ENCODE data around the gene HPSE. TPM values are rescaled to one million over a fixed set of nuclear protein-coding genes. Genes with fewer than 3 reads are reported as not detected.
A peak's percentile ranks its signal among the peaks of the same experiment; 100 is the strongest.

The HPSE gene
- total and polyA plus RNA-seq, 2 donors (not counting 1 experiment from before 2014, with no cell fraction given) = 0.17 to 0.26 TPM

- Histone ChIP-seq H4K20me1 (ENCODE audit: control insufficient read depth, extremely low read depth, insufficient read depth, low read length) (no peaks in the 10 kb centered on the region), H3K79me2 (ENCODE audit: control insufficient read depth, insufficient read depth, low read length) (no peaks in the 10 kb centered on the region), H3K36me3 (ENCODE audit: control insufficient read depth, insufficient read depth, low read length) (no peaks in the 10 kb centered on the region), H3K27me3 (ENCODE audit: control insufficient read depth, insufficient read depth, low read length) (no peaks in the 10 kb centered on the region), H3K4me3 (replicated peaks in 1 of 4; ENCODE audit: control extremely low read depth in 1 of 4, insufficient read depth in 1 of 4, low read depth in 3 of 4, low read length in 4 of 4) (no peak overlapping the region), H3K9ac (ENCODE audit: insufficient read depth, low read length) (no peak overlapping the region), H3K27ac (ENCODE audit: insufficient read depth, low read length) (no peak overlapping the region), H3K9me3 (ENCODE audit: control insufficient read depth, insufficient read depth, low read depth, low read length) (no peaks in the 10 kb centered on the region), H2AFZ (ENCODE audit: low read length) (no peak overlapping the region), H3K4me1 (ENCODE audit: control insufficient read depth, extremely low read depth, insufficient read depth, low read length) (peaks cover 6% of the 10 kb centered on the region), H3K4me2 (ENCODE audit: extremely low read depth, insufficient read depth, low read length) (no peak overlapping the region)
- no peak for DNase-seq (ENCODE audit: low read depth in 2 of 2)
- TF ChIP-seq, protein P1, sequence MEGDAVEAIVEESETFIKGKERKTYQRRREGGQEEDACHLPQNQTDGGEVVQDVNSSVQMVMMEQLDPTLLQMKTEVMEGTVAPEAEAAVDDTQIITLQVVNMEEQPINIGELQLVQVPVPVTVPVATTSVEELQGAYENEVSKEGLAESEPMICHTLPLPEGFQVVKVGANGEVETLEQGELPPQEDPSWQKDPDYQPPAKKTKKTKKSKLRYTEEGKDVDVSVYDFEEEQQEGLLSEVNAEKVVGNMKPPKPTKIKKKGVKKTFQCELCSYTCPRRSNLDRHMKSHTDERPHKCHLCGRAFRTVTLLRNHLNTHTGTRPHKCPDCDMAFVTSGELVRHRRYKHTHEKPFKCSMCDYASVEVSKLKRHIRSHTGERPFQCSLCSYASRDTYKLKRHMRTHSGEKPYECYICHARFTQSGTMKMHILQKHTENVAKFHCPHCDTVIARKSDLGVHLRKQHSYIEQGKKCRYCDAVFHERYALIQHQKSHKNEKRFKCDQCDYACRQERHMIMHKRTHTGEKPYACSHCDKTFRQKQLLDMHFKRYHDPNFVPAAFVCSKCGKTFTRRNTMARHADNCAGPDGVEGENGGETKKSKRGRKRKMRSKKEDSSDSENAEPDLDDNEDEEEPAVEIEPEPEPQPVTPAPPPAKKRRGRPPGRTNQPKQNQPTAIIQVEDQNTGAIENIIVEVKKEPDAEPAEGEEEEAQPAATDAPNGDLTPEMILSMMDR (conservative IDR thresholded peaks at IDR 0.05 in 1 of 2, IDR thresholded peaks at IDR 0.05 in 1 of 2; ENCODE audit: low read depth in 1 of 2, low read length in 2 of 2) = no peak
- no peak for TF ChIP-seq EZH2 (IDR thresholded peaks at IDR 0.05; ENCODE audit: low read length, missing control alignments)
These were observed 25.4 kb upstream of the HPSE start for GRCh38 chr4:83360018-83360417.

DNA sequence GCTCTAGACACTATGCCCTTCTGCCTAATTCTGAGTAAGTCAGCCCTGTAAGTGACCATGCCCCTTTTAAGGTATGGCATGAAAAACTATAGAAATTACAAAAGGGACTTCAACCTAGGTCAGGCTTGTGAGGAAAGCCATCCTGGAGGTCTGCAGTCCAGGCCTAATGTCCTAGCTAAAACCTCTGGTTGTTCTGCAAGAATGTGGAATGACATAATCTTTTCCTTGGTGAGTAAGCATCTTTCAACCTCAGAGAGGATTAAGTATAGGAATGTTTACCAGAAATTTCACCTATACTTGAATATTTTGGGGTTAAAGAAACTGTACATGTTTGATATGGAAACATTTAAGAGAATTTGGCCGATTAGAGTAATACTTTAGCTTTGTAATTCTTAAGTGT is 23.8 kb upstream of the HPSE start:
- no peak overlapping the region for H2AFZ ChIP-seq (ENCODE audit: low read length)
- no peak overlapping the region for H3K4me2 ChIP-seq (ENCODE audit: extremely low read depth, insufficient read depth, low read length)
- TF ChIP-seq, protein P1 (conservative IDR thresholded peaks at IDR 0.05 in 1 of 2, IDR thresholded peaks at IDR 0.05 in 1 of 2; ENCODE audit: low read depth in 1 of 2, low read length in 2 of 2) = no peak
- no peak for TF ChIP-seq EZH2 (IDR thresholded peaks at IDR 0.05; ENCODE audit: low read length, missing control alignments)
- H3K4me1 ChIP-seq (ENCODE audit: control insufficient read depth, extremely low read depth, insufficient read depth, low read length) = peaks cover 6% of the 10 kb centered on the region
- no peaks in the 10 kb centered on the region for H3K9me3 ChIP-seq (ENCODE audit: control insufficient read depth, insufficient read depth, low read depth, low read length)
- no peaks in the 10 kb centered on the region for H3K36me3 ChIP-seq (ENCODE audit: control insufficient read depth, insufficient read depth, low read length)
- no peaks in the 10 kb centered on the region for H4K20me1 ChIP-seq (ENCODE audit: control insufficient read depth, extremely low read depth, insufficient read depth, low read length)
- no peak overlapping the region for H3K9ac ChIP-seq (ENCODE audit: insufficient read depth, low read length)
- no peaks in the 10 kb centered on the region for H3K79me2 ChIP-seq (ENCODE audit: control insufficient read depth, insufficient read depth, low read length)
- H3K27ac ChIP-seq (ENCODE audit: insufficient read depth, low read length) = no peak overlapping the region
- H3K27me3 ChIP-seq (ENCODE audit: control insufficient read depth, insufficient read depth, low read length) = no peaks in the 10 kb centered on the region
- no peak overlapping the region for H3K4me3 ChIP-seq (replicated peaks in 1 of 4; ENCODE audit: control extremely low read depth in 1 of 4, insufficient read depth in 1 of 4, low read depth in 3 of 4, low read length in 4 of 4)
- DNase-seq (ENCODE audit: low read depth in 2 of 2) = peak; percentile 44 to 88

DNA sequence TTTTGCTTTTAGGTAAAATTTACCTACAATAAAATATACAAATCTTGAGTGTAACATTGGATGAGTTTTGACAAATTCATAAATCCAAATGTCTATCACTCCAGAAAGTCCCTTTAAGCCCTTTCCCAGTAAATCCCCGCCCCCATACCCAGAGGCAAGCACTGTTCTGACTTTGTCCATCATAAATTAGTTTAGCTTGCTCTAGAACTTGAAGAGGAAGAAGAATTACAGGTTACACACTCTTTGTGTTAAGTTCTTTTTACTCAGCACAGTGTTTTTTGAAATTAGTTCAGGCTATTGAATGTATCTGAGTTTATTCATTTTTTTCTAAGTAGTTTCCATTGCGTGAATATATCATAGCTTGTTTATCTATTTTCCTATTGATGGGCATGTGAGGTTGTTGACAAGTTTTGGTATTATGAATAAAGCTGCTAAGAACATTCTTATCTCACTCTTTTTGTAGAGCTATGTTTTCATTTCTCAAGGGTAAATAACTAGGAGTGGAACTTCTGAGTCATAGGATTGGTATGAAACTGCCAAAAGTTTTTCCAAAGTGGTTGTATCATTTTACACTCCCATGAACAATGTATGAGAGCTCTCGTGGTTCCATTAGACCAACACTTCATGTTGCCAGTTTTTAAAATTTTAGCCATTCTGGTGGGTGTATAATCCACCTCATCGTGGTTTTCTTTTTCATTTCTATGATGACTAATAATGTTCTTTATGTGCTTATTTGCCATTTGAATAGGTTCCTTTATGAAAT is 22.4 kb upstream of the HPSE start:
- no peak overlapping the region for H3K27ac ChIP-seq (ENCODE audit: insufficient read depth, low read length)
- no peak overlapping the region for H3K4me2 ChIP-seq (ENCODE audit: extremely low read depth, insufficient read depth, low read length)
- no peak overlapping the region for H2AFZ ChIP-seq (ENCODE audit: low read length)
- H3K9ac ChIP-seq (ENCODE audit: insufficient read depth, low read length) = no peak overlapping the region
- H3K79me2 ChIP-seq (ENCODE audit: control insufficient read depth, insufficient read depth, low read length) = no peaks in the 10 kb centered on the region
- peak; percentile 92 to 95 for DNase-seq (ENCODE audit: low read depth in 2 of 2)
- TF ChIP-seq, protein P1 (conservative IDR thresholded peaks at IDR 0.05 in 1 of 2, IDR thresholded peaks at IDR 0.05 in 1 of 2; ENCODE audit: low read depth in 1 of 2, low read length in 2 of 2) = no peak
- H3K4me1 ChIP-seq (ENCODE audit: control insufficient read depth, extremely low read depth, insufficient read depth, low read length) = peaks cover 6% of the 10 kb centered on the region
- no peak overlapping the region for H3K4me3 ChIP-seq (replicated peaks in 1 of 4; ENCODE audit: control extremely low read depth in 1 of 4, insufficient read depth in 1 of 4, low read depth in 3 of 4, low read length in 4 of 4)
- H3K27me3 ChIP-seq (ENCODE audit: control insufficient read depth, insufficient read depth, low read length) = no peaks in the 10 kb centered on the region
- no peaks in the 10 kb centered on the region for H3K9me3 ChIP-seq (ENCODE audit: control insufficient read depth, insufficient read depth, low read depth, low read length)
- no peaks in the 10 kb centered on the region for H4K20me1 ChIP-seq (ENCODE audit: control insufficient read depth, extremely low read depth, insufficient read depth, low read length)
- no peaks in the 10 kb centered on the region for H3K36me3 ChIP-seq (ENCODE audit: control insufficient read depth, insufficient read depth, low read length)

Measured in fibroblast of lung (primary cell).